HG03060 (cell line): ENCODE data around the gene ATP5F1D.

ENCODE experiments used
- ATAC-seq: cut with Tn5 transposase; IDR thresholded peaks from one replicate; pipeline ENCODE4 v1.9.1; 2021; ENCODE audit warnings: low read depth, moderate number of reproducible peaks; ENCODE audit not compliant: unreplicated experiment

ATP5F1D gene

GRCh38 chr19:1278713-1279660 is 37.4 kb downstream of the ATP5F1D start:
- no peak for ATAC-seq

- ATAC-seq = no peak
These were observed 38.3 kb downstream of the ATP5F1D start for GRCh38 chr19:1279782-1280341.

- ATAC-seq = no peak
These were observed 39.4 kb downstream of the ATP5F1D start for GRCh38 chr19:1280636-1281568.

GRCh38 chr19:1281569-1282287 is 40.2 kb downstream of the ATP5F1D start:
- no peak for ATAC-seq

GRCh38 chr19:1282588-1283206 is 41.1 kb downstream of the ATP5F1D start:
- no peak for ATAC-seq

GRCh38 chr19:1283207-1283916 is 41.8 kb downstream of the ATP5F1D start:
- no peak for ATAC-seq

GRCh38 chr19:1283917-1284292 is 42.4 kb downstream of the ATP5F1D start:
- no peak for ATAC-seq

GRCh38 chr19:1284293-1284978 is 42.9 kb downstream of the ATP5F1D start:
- no peak for ATAC-seq

GRCh38 chr19:1284979-1285736 is 43.6 kb downstream of the ATP5F1D start:
- ATAC-seq = no peak

GRCh38 chr19:1285737-1286360 is 44.3 kb downstream of the ATP5F1D start, which contains the start of gene EFNA2:
EFNA2 (plus strand) TSS chr19:1285873; CDS start chr19:1286169, 296 bp downstream.
- ATAC-seq = no peak

- no peak for ATAC-seq
These were observed 45.2 kb downstream of the ATP5F1D start for GRCh38 chr19:1286487-1287353.

- ATAC-seq = no peak
These were observed 46.0 kb downstream of the ATP5F1D start for GRCh38 chr19:1287354-1288225.

GRCh38 chr19:1288226-1288612 is 46.7 kb downstream of the ATP5F1D start:
- ATAC-seq = no peak

- no peak for ATAC-seq
These were observed 47.5 kb downstream of the ATP5F1D start for GRCh38 chr19:1288833-1289685.

GRCh38 chr19:1289686-1290025 is 48.1 kb downstream of the ATP5F1D start:
- ATAC-seq = no peak
